ENCODE measurements around the gene PTH2.
"Not testable (repeated sequence)": the region's sequence is repeated elsewhere in the genome, so short reads cannot be mapped to it uniquely, and the experiment has no call there.

Gene PTH2

DNA sequence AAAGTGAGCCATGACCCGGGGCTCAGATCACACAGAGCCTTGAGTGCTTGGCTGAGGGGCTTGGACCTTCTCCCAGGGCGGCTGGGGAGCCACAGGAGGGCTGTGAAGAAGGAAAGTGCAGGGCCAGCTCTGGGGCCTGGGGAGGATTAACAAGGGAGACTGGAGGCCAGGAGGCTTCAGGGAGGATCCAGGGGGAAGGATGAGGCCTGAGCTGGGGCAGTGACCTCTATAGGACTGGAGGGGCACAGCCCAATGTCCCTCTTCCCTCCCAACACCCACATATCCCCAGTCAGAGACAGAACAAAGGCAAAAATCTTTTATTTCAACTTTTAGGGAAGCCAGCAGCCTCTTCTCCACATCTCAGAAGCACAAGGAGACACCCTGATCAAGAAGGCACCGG is 22.8 kb upstream of the PTH2 start:
- H3K9me3 ChIP-seq (replicated peaks; ENCODE audit: low read length) = no peaks in the 10 kb centered on the region
- H3K4me3 ChIP-seq (ENCODE audit: low read length) = no peak overlapping the region
- H3K27me3 ChIP-seq (ENCODE audit: control insufficient read depth, insufficient read depth, low read length) = peaks cover 13% of the 10 kb centered on the region
- peaks cover 5% of the 10 kb centered on the region for H3K4me1 ChIP-seq (ENCODE audit: control insufficient read depth, insufficient read depth, low read length)
- peaks cover 8% of the 10 kb centered on the region for H3K36me3 ChIP-seq (ENCODE audit: insufficient read depth, low read length)
- no peak overlapping the region for H3K9ac ChIP-seq (ENCODE audit: low read depth, low read length)
- no peak overlapping the region for H3K4me2 ChIP-seq (ENCODE audit: low read length)

DNA sequence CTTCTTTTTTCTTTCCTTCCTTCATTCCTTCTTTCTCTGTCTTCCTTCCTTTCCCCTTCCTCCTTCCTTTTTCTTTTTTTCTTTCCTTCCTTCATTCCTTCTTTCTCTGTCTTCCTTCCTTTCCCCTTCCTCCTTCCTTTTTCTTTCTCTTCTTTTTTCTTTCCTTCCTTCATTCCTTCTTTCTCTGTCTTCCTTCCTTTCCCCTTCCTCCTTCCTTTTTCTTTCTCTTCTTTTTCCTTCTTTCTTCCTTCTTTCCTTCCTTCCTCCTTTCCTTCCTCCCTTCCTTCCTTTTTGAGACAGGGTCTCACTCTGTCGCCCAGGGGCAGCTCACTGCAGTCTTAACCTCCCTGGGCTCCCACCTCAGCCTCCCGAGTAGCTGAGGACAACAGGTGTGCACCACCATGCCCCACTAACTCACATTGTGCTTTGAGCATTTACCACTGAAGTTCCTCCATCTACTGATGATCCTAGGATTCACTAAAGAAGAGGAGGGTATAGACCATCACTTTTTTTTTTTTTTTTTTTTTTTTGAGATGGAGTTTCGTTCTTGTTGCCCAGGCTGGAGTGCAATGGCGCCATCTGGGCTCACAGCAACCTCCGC is 21.0 kb upstream of the PTH2 start:
- Histone ChIP-seq H3K4me2 (ENCODE audit: low read length) (peak overlapping the region; percentile 97), H3K27me3 (ENCODE audit: control insufficient read depth, insufficient read depth, low read length) (peaks cover 30% of the 10 kb centered on the region)
- not testable (repeated sequence) for H3K36me3 ChIP-seq (ENCODE audit: insufficient read depth, low read length); H3K9ac ChIP-seq (ENCODE audit: low read depth, low read length); H3K4me3 ChIP-seq (ENCODE audit: low read length); H3K4me1 ChIP-seq (ENCODE audit: control insufficient read depth, insufficient read depth, low read length); H3K9me3 ChIP-seq (replicated peaks; ENCODE audit: low read length)

DNA sequence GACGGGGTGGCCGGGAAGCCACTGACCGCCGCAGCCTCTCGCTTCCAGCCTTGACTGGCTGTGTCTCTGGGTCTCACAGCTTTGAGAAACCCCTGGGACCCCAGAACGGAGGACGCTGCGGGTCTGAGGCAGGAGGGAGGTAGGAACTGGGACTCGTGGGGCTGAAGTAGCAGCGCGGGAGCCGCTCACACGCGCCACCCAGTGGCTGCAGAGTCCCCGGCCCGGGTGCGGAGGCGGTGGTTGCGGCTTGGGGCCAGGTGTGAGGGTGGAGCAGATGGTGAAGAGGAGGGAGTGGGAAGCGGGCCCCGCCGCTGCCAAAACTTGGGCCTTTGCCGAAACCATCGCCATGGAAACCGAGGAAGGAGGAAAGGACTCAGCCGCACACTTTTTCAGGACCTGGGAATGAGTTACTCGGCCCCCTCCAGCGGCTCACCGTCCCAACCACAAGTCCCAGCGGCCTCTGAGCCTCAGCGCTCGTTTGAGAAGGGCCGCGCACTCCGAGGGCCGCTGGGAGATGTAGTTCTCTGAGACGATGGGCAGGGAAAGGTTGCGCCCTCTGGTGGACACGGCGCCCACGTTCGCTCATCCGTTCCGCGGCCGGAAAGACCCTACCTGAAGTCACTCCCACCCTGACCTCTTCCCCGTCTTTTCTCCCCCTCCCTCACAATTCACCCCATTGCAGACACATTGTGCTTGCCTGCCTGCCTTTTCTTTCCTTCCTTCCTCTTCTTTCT is 20.3 kb upstream of the PTH2 start:
- peak overlapping the region; percentile 76 for H3K4me3 ChIP-seq (ENCODE audit: low read length)
- H3K4me2 ChIP-seq (ENCODE audit: low read length) = peak overlapping the region; percentile 97
- peak overlapping the region; percentile 72 for H3K9ac ChIP-seq (ENCODE audit: low read depth, low read length)
- H3K36me3 ChIP-seq (ENCODE audit: insufficient read depth, low read length) = peaks cover 2% of the 10 kb centered on the region
- H3K27me3 ChIP-seq (ENCODE audit: control insufficient read depth, insufficient read depth, low read length) = peaks cover 36% of the 10 kb centered on the region
- no peaks in the 10 kb centered on the region for H3K4me1 ChIP-seq (ENCODE audit: control insufficient read depth, insufficient read depth, low read length)
- H3K9me3 ChIP-seq (replicated peaks; ENCODE audit: low read length) = no peaks in the 10 kb centered on the region

DNA sequence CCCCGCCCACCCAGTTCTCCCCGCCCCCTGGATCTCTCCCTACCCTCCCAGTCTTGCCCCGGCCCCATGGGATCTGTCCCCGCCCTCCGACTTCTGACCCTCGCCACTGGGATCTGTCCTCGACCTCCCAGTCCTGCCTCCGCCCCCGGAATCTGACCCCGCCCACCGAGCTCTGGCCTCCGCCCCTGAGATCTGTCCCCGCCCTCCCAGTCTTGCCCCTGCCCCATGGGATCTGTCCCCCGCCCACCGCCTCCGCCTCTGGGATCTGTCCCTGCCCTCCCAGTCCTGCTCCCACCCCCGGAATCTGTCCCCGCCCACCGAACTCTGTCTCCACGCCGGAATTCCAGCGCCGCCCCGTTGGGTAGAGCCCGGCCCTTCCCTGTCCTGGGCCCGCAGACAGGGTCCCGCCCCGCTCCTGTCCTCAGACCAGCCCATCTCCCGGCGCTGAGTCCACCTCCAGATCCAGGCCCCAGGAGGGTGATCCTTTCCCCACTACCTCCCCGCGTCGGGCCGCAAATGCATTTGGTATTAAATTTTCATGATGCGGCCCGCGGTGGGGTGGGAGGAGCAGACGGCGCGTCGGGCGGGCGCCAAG is 19.6 kb upstream of the PTH2 start:
- no peaks in the 10 kb centered on the region for H3K36me3 ChIP-seq (ENCODE audit: insufficient read depth, low read length)
- peak overlapping the region; percentile 76 for H3K4me3 ChIP-seq (ENCODE audit: low read length)
- no peaks in the 10 kb centered on the region for H3K4me1 ChIP-seq (ENCODE audit: control insufficient read depth, insufficient read depth, low read length)
- H3K9me3 ChIP-seq (replicated peaks; ENCODE audit: low read length) = no peaks in the 10 kb centered on the region
- peak overlapping the region; percentile 72 for H3K9ac ChIP-seq (ENCODE audit: low read depth, low read length)
- H3K4me2 ChIP-seq (ENCODE audit: low read length) = peak overlapping the region; percentile 97
- peaks cover 43% of the 10 kb centered on the region for H3K27me3 ChIP-seq (ENCODE audit: control insufficient read depth, insufficient read depth, low read length)

DNA sequence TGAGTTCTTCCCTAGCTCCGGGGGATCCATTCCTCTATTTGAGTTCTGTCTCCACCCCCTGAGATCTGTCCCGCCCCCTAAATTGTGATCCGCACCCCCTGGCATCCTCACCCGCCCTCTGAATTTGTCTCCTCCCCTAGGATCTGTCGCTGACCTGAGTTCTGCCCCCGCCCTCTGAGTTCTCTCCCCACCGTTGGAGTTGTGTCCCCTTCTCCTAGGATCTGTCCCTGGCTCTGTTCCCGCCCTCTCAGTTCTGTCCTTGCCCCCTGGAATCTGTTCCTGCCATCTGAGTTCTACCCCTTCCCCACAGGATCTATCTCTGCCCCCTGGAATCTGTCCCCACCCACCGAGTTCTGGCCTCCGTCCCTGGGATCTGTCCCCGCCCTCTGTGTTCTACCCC is 19.1 kb upstream of the PTH2 start:
- Histone ChIP-seq H3K9me3 (replicated peaks; ENCODE audit: low read length) (no peaks in the 10 kb centered on the region), H3K4me1 (ENCODE audit: control insufficient read depth, insufficient read depth, low read length) (no peaks in the 10 kb centered on the region), H3K36me3 (ENCODE audit: insufficient read depth, low read length) (no peaks in the 10 kb centered on the region), H3K4me2 (ENCODE audit: low read length) (peak overlapping the region; percentile 97), H3K4me3 (ENCODE audit: low read length) (no peak overlapping the region), H3K27me3 (ENCODE audit: control insufficient read depth, insufficient read depth, low read length) (peaks cover 48% of the 10 kb centered on the region), H3K9ac (ENCODE audit: low read depth, low read length) (no peak overlapping the region)

DNA sequence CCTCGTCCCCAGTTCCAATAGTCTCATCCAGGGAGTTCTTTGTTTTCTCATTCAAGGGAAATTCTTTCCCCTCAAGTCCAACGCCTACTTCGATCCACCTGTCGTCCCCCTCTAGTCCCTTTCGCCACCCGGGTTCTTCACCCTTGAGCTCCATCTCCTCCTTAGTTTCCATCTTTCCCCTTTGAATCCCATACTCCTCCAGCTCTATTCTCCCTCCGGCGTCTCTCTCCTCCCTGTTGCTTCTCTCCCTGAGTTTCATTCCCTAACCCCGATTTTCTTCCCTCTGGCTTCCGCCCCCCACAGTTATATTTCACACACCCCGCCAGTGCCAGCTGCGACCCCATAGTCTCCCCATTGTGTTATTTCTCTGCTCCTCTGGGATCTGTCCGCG is 18.7 kb upstream of the PTH2 start:
- H3K36me3 ChIP-seq (ENCODE audit: insufficient read depth, low read length) = no peaks in the 10 kb centered on the region
- no peaks in the 10 kb centered on the region for H3K4me1 ChIP-seq (ENCODE audit: control insufficient read depth, insufficient read depth, low read length)
- H3K9ac ChIP-seq (ENCODE audit: low read depth, low read length) = no peak overlapping the region
- peaks cover 51% of the 10 kb centered on the region for H3K27me3 ChIP-seq (ENCODE audit: control insufficient read depth, insufficient read depth, low read length)
- no peak overlapping the region for H3K4me3 ChIP-seq (ENCODE audit: low read length)
- H3K9me3 ChIP-seq (replicated peaks; ENCODE audit: low read length) = no peaks in the 10 kb centered on the region
- H3K4me2 ChIP-seq (ENCODE audit: low read length) = peak overlapping the region; percentile 97

DNA sequence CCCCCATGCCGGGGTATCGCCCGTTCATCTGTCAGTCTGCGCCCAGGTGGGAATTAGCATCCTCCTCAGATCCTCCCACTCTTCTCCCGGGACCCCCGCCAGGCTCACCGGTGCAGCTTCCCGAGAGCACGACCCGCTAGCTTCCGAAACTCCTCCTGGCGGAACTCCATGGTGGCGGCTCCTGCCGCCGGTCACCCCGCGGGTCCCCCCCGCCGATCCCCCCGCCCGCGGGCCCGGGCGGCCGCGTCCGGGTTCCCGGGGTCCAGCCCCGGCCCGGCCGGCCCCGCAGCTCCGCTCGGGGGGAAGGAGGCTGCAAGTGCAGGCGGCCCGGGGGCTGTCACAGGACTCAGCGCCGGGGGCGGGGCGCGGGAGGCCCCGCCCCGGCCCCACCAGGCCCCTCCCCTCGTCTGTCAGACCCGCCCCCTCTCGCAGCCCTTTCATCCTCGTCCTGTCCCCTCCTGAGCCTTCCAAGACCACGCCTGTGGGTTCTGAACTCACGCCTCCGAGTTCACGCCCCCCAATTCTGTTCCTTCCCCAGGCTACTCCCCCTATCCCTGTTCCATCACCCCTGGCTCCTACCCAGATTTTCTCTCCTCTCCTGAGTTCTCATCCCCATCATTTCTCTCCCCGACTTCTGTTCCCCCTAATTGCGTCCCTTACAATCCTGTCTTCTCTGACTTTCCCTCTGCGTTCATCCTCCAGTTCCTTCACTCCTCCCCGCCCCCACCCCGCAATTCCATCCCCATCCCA is 18.1 kb upstream of the PTH2 start, which contains the start of gene SLC17A7:
Gene SLC17A7, minus strand, starts transcription at position 318 of the 750 bp plus-strand sequence. Its CDS starts 148 bp downstream, at position 170.
- H3K4me1 ChIP-seq (ENCODE audit: control insufficient read depth, insufficient read depth, low read length) = no peaks in the 10 kb centered on the region
- H3K9ac ChIP-seq (ENCODE audit: low read depth, low read length) = no peak within 1 kb of the TSS
- no peak within 1 kb of the TSS for H3K4me3 ChIP-seq (ENCODE audit: low read length)
- H3K9me3 ChIP-seq (replicated peaks; ENCODE audit: low read length) = no peaks in the 10 kb centered on the region
- H3K4me2 ChIP-seq (ENCODE audit: low read length) = peak within 1 kb of the TSS; percentile 97
- no peaks in the 10 kb centered on the region for H3K36me3 ChIP-seq (ENCODE audit: insufficient read depth, low read length)
- H3K27me3 ChIP-seq (ENCODE audit: control insufficient read depth, insufficient read depth, low read length) = peaks cover 57% of the 10 kb centered on the region

DNA sequence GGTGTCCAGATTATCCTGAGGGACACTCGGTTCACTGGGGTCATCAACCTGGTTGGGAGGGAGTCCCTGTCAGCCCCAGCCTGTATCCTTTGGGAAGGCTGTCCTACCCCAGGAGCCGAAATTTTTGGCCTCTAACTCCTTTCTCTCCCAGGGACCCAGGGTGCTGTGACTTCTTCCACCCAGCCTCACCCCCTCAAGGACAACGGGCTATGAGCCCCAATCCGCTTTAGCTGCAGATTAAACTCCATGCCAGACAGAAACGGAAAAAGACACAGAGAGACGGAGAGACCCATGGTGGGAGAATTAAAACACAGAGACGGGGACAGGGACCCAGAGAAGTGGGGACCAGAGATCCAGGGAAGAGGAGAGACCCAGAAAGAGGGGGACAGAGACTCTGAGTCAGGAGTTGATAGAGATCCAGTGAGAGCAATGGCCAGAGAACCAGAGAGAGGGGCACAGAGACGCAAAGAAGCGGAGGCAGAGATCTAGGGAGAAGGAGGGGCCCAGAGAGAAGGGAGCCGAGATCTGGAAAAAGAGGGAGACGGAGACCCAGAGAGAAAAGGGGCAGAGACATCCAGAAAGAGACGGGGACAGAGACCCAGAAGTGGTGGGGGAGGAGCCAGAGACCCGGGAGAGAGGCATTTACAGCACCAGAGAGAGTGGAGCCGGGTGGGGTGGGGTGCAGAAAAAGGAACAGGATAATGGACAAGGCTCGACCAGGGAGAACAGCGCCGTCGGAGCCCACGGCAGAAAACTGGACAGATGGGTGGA is 17.4 kb upstream of the PTH2 start:
- no peaks in the 10 kb centered on the region for H3K36me3 ChIP-seq (ENCODE audit: insufficient read depth, low read length)
- H3K4me1 ChIP-seq (ENCODE audit: control insufficient read depth, insufficient read depth, low read length) = no peaks in the 10 kb centered on the region
- no peaks in the 10 kb centered on the region for H3K9me3 ChIP-seq (replicated peaks; ENCODE audit: low read length)
- peak overlapping the region; percentile 63 for H3K4me2 ChIP-seq (ENCODE audit: low read length)
- no peak overlapping the region for H3K4me3 ChIP-seq (ENCODE audit: low read length)
- H3K9ac ChIP-seq (ENCODE audit: low read depth, low read length) = no peak overlapping the region
- H3K27me3 ChIP-seq (ENCODE audit: control insufficient read depth, insufficient read depth, low read length) = peaks cover 64% of the 10 kb centered on the region

DNA sequence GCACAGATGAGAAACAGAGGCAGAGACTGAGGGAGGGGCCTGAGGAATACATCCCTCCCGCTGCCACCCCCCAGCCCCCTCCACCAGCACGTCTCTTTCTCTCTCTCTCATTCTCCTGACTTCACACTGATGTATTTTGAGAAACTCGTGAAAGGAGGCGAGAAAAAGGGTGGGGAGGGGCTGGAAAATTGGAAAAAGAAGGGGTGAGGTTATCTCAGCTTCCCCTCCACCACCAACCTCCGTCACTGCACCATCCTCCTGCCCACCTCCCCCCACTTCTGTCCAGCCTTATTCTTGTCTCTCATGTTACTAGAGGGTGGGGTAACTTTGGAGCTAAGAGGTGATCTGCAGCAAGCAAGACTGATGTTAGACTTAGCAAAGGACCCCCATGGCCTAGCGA is 16.6 kb upstream of the PTH2 start:
- no peak overlapping the region for H3K9ac ChIP-seq (ENCODE audit: low read depth, low read length)
- peaks cover 72% of the 10 kb centered on the region for H3K27me3 ChIP-seq (ENCODE audit: control insufficient read depth, insufficient read depth, low read length)
- no peaks in the 10 kb centered on the region for H3K4me1 ChIP-seq (ENCODE audit: control insufficient read depth, insufficient read depth, low read length)
- H3K4me2 ChIP-seq (ENCODE audit: low read length) = no peak overlapping the region
- H3K4me3 ChIP-seq (ENCODE audit: low read length) = no peak overlapping the region
- H3K9me3 ChIP-seq (replicated peaks; ENCODE audit: low read length) = no peaks in the 10 kb centered on the region
- H3K36me3 ChIP-seq (ENCODE audit: insufficient read depth, low read length) = no peaks in the 10 kb centered on the region

DNA sequence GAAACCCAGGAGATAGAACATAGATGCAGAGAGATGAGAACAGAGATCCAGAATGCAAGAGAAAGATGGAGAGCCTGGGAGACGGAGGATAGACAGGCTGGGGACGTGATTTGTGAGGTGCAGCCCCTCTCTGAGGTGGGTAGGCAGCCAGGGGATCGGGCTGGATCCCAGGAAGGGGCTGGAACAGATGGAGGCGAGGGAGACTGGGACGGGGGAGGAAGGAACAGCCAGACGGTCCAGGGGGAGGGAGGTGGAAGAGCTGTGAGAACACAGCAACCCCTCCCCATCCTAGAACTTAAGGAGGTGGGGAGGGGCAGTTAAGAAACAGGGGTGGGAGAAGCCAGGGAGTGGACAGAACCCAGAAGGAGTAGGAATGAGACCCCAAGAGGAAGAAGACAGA is 15.0 kb upstream of the PTH2 start:
- H3K27me3 ChIP-seq (ENCODE audit: control insufficient read depth, insufficient read depth, low read length) = peaks cover 83% of the 10 kb centered on the region
- no peak overlapping the region for H3K4me2 ChIP-seq (ENCODE audit: low read length)
- H3K4me3 ChIP-seq (ENCODE audit: low read length) = no peak overlapping the region
- H3K9ac ChIP-seq (ENCODE audit: low read depth, low read length) = no peak overlapping the region
- no peaks in the 10 kb centered on the region for H3K9me3 ChIP-seq (replicated peaks; ENCODE audit: low read length)
- no peaks in the 10 kb centered on the region for H3K36me3 ChIP-seq (ENCODE audit: insufficient read depth, low read length)
- no peaks in the 10 kb centered on the region for H3K4me1 ChIP-seq (ENCODE audit: control insufficient read depth, insufficient read depth, low read length)

DNA sequence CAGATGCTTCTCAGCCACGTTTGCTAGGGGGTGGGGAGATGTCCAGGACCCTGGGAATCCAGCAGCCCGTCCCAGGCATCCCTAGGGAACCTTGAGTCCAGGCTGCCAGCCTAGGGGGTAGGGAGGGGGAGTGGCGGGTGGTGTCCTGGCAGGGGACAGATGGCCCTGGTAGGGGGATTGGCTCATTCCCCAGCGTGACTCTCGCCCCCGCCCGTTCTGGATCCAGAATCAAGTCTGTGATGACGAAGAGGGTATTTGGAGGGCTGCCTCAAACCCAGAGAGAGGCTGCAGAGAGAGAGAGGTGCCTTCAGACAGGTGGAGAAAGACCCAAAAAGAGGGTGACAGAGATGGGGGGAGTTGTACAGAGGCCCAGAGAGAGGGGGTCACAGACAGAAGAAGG is 14.0 kb upstream of the PTH2 start:
- no peaks in the 10 kb centered on the region for H3K4me1 ChIP-seq (ENCODE audit: control insufficient read depth, insufficient read depth, low read length)
- no peak overlapping the region for H3K4me3 ChIP-seq (ENCODE audit: low read length)
- peaks cover 90% of the 10 kb centered on the region for H3K27me3 ChIP-seq (ENCODE audit: control insufficient read depth, insufficient read depth, low read length)
- H3K9me3 ChIP-seq (replicated peaks; ENCODE audit: low read length) = no peaks in the 10 kb centered on the region
- no peak overlapping the region for H3K4me2 ChIP-seq (ENCODE audit: low read length)
- H3K9ac ChIP-seq (ENCODE audit: low read depth, low read length) = no peak overlapping the region
- H3K36me3 ChIP-seq (ENCODE audit: insufficient read depth, low read length) = no peaks in the 10 kb centered on the region
